PC-3 (cell line): ENCODE measurements around the gene CFAP107. TPM values are rescaled to one million over a fixed set of nuclear protein-coding genes. Genes with fewer than 3 reads are reported as not detected.
"Not testable (repeated sequence)": the region's sequence is repeated elsewhere in the genome, so short reads cannot be mapped to it uniquely, and the experiment has no call there.

Experiments
- ATAC-seq: fragments of 200-7000 bp; cut with Tn5 transposase; 2 replicates; pipeline ENCODE4 v1.9.1; 2020; ENCODE audit warnings: mild to moderate bottlenecking, moderate library complexity
- BruUV-seq: library from RNA; stranded (reverse); fragments of 400-500 nt; replicated peaks from 2 replicates; lab custom pipeline; 2021; lab: Mats Ljungman, UMichigan
- CTCF ChIA-PET: fragments of 300-600 bp; sonication (Branson Sonifier 250); formaldehyde crosslinking; loops from one replicate; lab custom pipeline; 2022; ENCODE audit warnings: antibody characterized with exemption; lab: Charles Lee
- POLR2A ChIA-PET: fragments of 300-600 bp; sonication (Branson Sonifier 250); formaldehyde crosslinking; loops from one replicate; lab custom pipeline; 2022; ENCODE audit warnings: antibody characterized with exemption; ENCODE audit not compliant: unreplicated experiment; lab: Charles Lee
- DNase-seq: peaks from one replicate; pipeline ENCODE4 v3.0.0-alpha.2; 2015
- H2AFZ ChIP-seq: fragments of 300-600 bp; sonication (generic); 2 replicates; pipeline ENCODE4 v1.6.0; 2016; ENCODE audit warnings: antibody characterized with exemption, low read length
- H3F3A ChIP-seq: fragments of 300-600 bp; sonication (generic); one replicate; pipeline ENCODE4 v1.6.0; 2017; ENCODE audit warnings: antibody characterized with exemption, low read length, control low read depth, mild to moderate bottlenecking; ENCODE audit not compliant: unreplicated experiment
- H3K27ac ChIP-seq: fragments of 300-600 bp; sonication (generic); 2 replicates; pipeline ENCODE4 v1.5.1; 2016; ENCODE audit warnings: mild to moderate bottlenecking, low read length
- H3K27me3 ChIP-seq: fragments of 300-600 bp; sonication (generic); 2 replicates; pipeline ENCODE4 v1.6.1; 2016; ENCODE audit warnings: low read length, mixed read lengths
- H3K36me3 ChIP-seq: fragments of 300-600 bp; sonication (generic); 2 replicates; pipeline ENCODE4 v1.6.1; 2016; ENCODE audit warnings: low read depth, mixed run types, low read length, mixed read lengths
- H3K4me1 ChIP-seq: fragments of 300-600 bp; sonication (generic); 2 replicates; pipeline ENCODE4 v1.5.1; 2016; ENCODE audit warnings: low read length; ENCODE audit not compliant: insufficient read depth
- H3K4me2 ChIP-seq: fragments of 300-600 bp; sonication (generic); 2 replicates; pipeline ENCODE4 v1.6.0; 2016; ENCODE audit warnings: low read length
- H3K4me3 ChIP-seq: fragments of 300-600 bp; sonication (generic); 2 replicates; pipeline ENCODE4 v1.5.1; 2016; ENCODE audit warnings: mild to moderate bottlenecking, low read length, mixed read lengths
- H3K79me2 ChIP-seq: fragments of 300-600 bp; sonication (generic); 2 replicates; pipeline ENCODE4 v1.6.1; 2017; ENCODE audit warnings: low read length, mixed read lengths
- H3K9ac ChIP-seq: fragments of 300-600 bp; sonication (generic); 2 replicates; pipeline ENCODE4 v1.6.0; 2016; ENCODE audit warnings: mild to moderate bottlenecking, low read length
- H3K9me2 ChIP-seq: fragments of 300-600 bp; sonication (generic); replicated peaks from 2 replicates; pipeline ENCODE4 v1.6.1; 2016; ENCODE audit warnings: mixed run types, low read length, mixed read lengths
- H3K9me3 ChIP-seq: fragments of 300-600 bp; sonication (generic); 2 replicates; pipeline ENCODE4 v1.6.1; 2016; ENCODE audit warnings: low read length, mixed read lengths
- H4K20me1 ChIP-seq: fragments of 300-600 bp; sonication (generic); 2 replicates; pipeline ENCODE4 v1.6.1; 2016; ENCODE audit warnings: low read length, mixed read lengths
- CTCF ChIP-seq: fragments of 300-600 bp; sonication (generic); conservative IDR thresholded peaks from 2 replicates; pipeline ENCODE4 v1.5.1; 2017; ENCODE audit warnings: antibody characterized with exemption, low read depth, mild to moderate bottlenecking, low read length
- EZH2 ChIP-seq: fragments of 300-600 bp; sonication (generic); IDR thresholded peaks from one replicate; pipeline ENCODE4 v1.6.1; 2017; ENCODE audit warnings: antibody characterized with exemption, mild to moderate bottlenecking, low read length; ENCODE audit not compliant: unreplicated experiment
- EZH2phosphoT487 ChIP-seq: fragments of 300-600 bp; sonication (generic); IDR thresholded peaks from 2 replicates; pipeline ENCODE4 v1.6.1; 2018; ENCODE audit warnings: mild to moderate bottlenecking, antibody characterized with exemption, low read length, borderline replicate concordance
- intact Hi-C: fragments of 100-400 bp; cut with micrococcal nuclease; formaldehyde crosslinking; loops from 2 replicates; pipeline ENCODE4 v1.9.0; 2023
- total RNA-seq: library from RNA; depleted of rRNA; stranded (reverse); fragments of >200 nt; gene quantifications from 2 replicates; pipeline ENCODE4 v1.2.3, GENCODE V29; 2014

Gene CFAP107
- total RNA-seq, 1 experiment from 2014 or later: not detected

GRCh38 chr1:12722626-12723025, 23.4 kb upstream of the CFAP107 start:
- Histone ChIP-seq H2AFZ (no peak overlapping the region), H3K9ac (no peak overlapping the region), H3K79me2 (no peaks in the 10 kb centered on the region), H3K4me3 (no peak overlapping the region), H3K4me2 (no peak overlapping the region), H3K27ac (no peak overlapping the region), H3K4me1 (no peaks in the 10 kb centered on the region), H3K36me3 (no peaks in the 10 kb centered on the region), H4K20me1 (no peaks in the 10 kb centered on the region), H3K9me2 (no peaks in the 10 kb centered on the region), H3F3A (no peaks in the 10 kb centered on the region), H3K27me3 (peaks cover 33% of the 10 kb centered on the region; the same call in 1 of the 2 replicates), H3K9me3 (no peaks in the 10 kb centered on the region)
- POLR2A ChIA-PET: no interaction called here
- BruUV-seq: no TSS peak
- DNase-seq: no peak
- intact Hi-C loops: no loop called here
- ATAC-seq: no peak
- CTCF ChIA-PET: interaction anchor here (0.6 kb wide), 1 partner anchor 11 kb away, joined by 4 read pairs; no protein-coding TSS in a partner anchor
- TF ChIP-seq EZH2 (no peak), EZH2phosphoT487 (no peak), CTCF (no peak)

- no peaks in the 10 kb centered on the region for H3K9me3 ChIP-seq
- no peak for DNase-seq
- no peaks in the 10 kb centered on the region for H3F3A ChIP-seq
- ChIA-PET CTCF (no interaction called here), POLR2A (no interaction called here)
- no peak for ATAC-seq
- H3K4me1 ChIP-seq: no peaks in the 10 kb centered on the region
- intact Hi-C loops: no loop called here
- no peaks in the 10 kb centered on the region for H3K36me3 ChIP-seq
- no peak overlapping the region for H3K27ac ChIP-seq
- H4K20me1 ChIP-seq: no peaks in the 10 kb centered on the region
- no peak overlapping the region for H3K4me3 ChIP-seq
- H3K27me3 ChIP-seq: peaks cover 26% of the 10 kb centered on the region; the same call in 1 of the 2 replicates
- H3K9me2 ChIP-seq: no peaks in the 10 kb centered on the region
- H3K9ac ChIP-seq: no peak overlapping the region
- H3K4me2 ChIP-seq: no peak overlapping the region
- H2AFZ ChIP-seq: no peak overlapping the region
- no peaks in the 10 kb centered on the region for H3K79me2 ChIP-seq
- no peak for TF ChIP-seq EZH2
- TF ChIP-seq CTCF: no peak
- no peak for TF ChIP-seq EZH2phosphoT487
- BruUV-seq: no TSS peak
These were observed 17.6 kb upstream of the CFAP107 start for GRCh38 chr1:12728391-12728790.

- peaks cover 33% of the 10 kb centered on the region; the same call in 1 of the 2 replicates for H3K27me3 ChIP-seq
- H3K4me1 ChIP-seq: no peaks in the 10 kb centered on the region
- H3K9ac ChIP-seq: no peak overlapping the region
- no peak for ATAC-seq
- H3K4me2 ChIP-seq: no peak overlapping the region
- H3K79me2 ChIP-seq: no peaks in the 10 kb centered on the region
- H3K4me3 ChIP-seq: no peak overlapping the region
- no peaks in the 10 kb centered on the region for H3K9me3 ChIP-seq
- no peaks in the 10 kb centered on the region for H3K9me2 ChIP-seq
- no peaks in the 10 kb centered on the region for H4K20me1 ChIP-seq
- no peak for TF ChIP-seq EZH2phosphoT487
- no peak for TF ChIP-seq EZH2
- TF ChIP-seq CTCF: no peak
- POLR2A ChIA-PET: no interaction called here
- H3K27ac ChIP-seq: no peak overlapping the region
- no TSS peak for BruUV-seq
- no peak for DNase-seq
- H3K36me3 ChIP-seq: no peaks in the 10 kb centered on the region
- intact Hi-C loops: no loop called here
- H3F3A ChIP-seq: no peaks in the 10 kb centered on the region
- H2AFZ ChIP-seq: no peak overlapping the region
- CTCF ChIA-PET: no interaction called here
These were observed 15.8 kb upstream of the CFAP107 start for GRCh38 chr1:12730156-12730555.

GRCh38 chr1:12731084-12731483, 14.9 kb upstream of the CFAP107 start:
- H3K36me3 ChIP-seq, H3K9me3 ChIP-seq, H3K4me3 ChIP-seq, POLR2A ChIA-PET, DNase-seq, H4K20me1 ChIP-seq, H3K9ac ChIP-seq, CTCF ChIA-PET, H3K4me1 ChIP-seq, H3F3A ChIP-seq, H3K9me2 ChIP-seq, H3K27ac ChIP-seq, intact Hi-C loops, H3K79me2 ChIP-seq, BruUV-seq, ATAC-seq, H2AFZ ChIP-seq, H3K4me2 ChIP-seq: not testable (repeated sequence)
- peaks cover 41% of the 10 kb centered on the region for H3K27me3 ChIP-seq
